GM18861 (cell line): Measurements from ENCODE around the gene PILRA.
"Not testable (repeated sequence)": the region's sequence is repeated elsewhere in the genome, so short reads cannot be mapped to it uniquely, and the experiment has no call there.

Source experiments
- ATAC-seq: cut with Tn5 transposase; IDR thresholded peaks from one replicate; pipeline ENCODE4 v1.9.1; 2021; ENCODE audit not compliant: unreplicated experiment

PILRA gene

GRCh38 chr7:100376066-100376465 lies 2.8 kb downstream of the PILRA start:
- no peak for ATAC-seq

GRCh38 chr7:100378114-100378755 lies 4.9 kb downstream of the PILRA start:
- ATAC-seq, result no peak

GRCh38 chr7:100380196-100380595 lies 6.9 kb downstream of the PILRA start:
- no peak for ATAC-seq

GRCh38 chr7:100381531-100382233 lies 8.4 kb downstream of the PILRA start:
- ATAC-seq, result not testable (repeated sequence)

- ATAC-seq, result not testable (repeated sequence)
These were observed 9.1 kb downstream of the PILRA start for GRCh38 chr7:100382234-100382853.

- ATAC-seq, result no peak
These were observed 11.5 kb downstream of the PILRA start for GRCh38 chr7:100384628-100385294.

GRCh38 chr7:100386940-100387339 lies 13.7 kb downstream of the PILRA start:
- ATAC-seq, result no peak

GRCh38 chr7:100387695-100388094 lies 14.4 kb downstream of the PILRA start:
- ATAC-seq, result no peak

- no peak for ATAC-seq
These were observed 16.3 kb downstream of the PILRA start for GRCh38 chr7:100389437-100390088.

- ATAC-seq, result no peak
These were observed 17.2 kb downstream of the PILRA start for GRCh38 chr7:100390286-100391009.

- no peak for ATAC-seq
These were observed 20.1 kb downstream of the PILRA start for GRCh38 chr7:100393233-100393905.

- no peak for ATAC-seq
These were observed 20.8 kb downstream of the PILRA start for GRCh38 chr7:100394077-100394476.

- peak; percentile 85 for ATAC-seq
These were observed 23.2 kb downstream of the PILRA start for GRCh38 chr7:100396421-100396982.

- no peak for ATAC-seq
These were observed 24.2 kb downstream of the PILRA start for GRCh38 chr7:100397315-100398081.

- no peak for ATAC-seq
These were observed 25.0 kb downstream of the PILRA start for GRCh38 chr7:100398239-100398638.

- no peak for ATAC-seq
These were observed 26.8 kb downstream of the PILRA start for GRCh38 chr7:100400041-100400440.

- no peak for ATAC-seq
These were observed 27.4 kb downstream of the PILRA start for GRCh38 chr7:100400656-100401055.

- ATAC-seq, result no peak
These were observed 28.5 kb downstream of the PILRA start for GRCh38 chr7:100401811-100402210.

- ATAC-seq, result no peak
These were observed 29.0 kb downstream of the PILRA start for GRCh38 chr7:100402241-100402640.
